ENCODE data around the gene RFX2. TPM values are rescaled to one million over a fixed set of nuclear protein-coding genes. Genes with fewer than 3 reads are reported as not detected.

The RFX2 gene
- total RNA-seq, 1 donor from 2014 or later, result 6.2 TPM

DNA sequence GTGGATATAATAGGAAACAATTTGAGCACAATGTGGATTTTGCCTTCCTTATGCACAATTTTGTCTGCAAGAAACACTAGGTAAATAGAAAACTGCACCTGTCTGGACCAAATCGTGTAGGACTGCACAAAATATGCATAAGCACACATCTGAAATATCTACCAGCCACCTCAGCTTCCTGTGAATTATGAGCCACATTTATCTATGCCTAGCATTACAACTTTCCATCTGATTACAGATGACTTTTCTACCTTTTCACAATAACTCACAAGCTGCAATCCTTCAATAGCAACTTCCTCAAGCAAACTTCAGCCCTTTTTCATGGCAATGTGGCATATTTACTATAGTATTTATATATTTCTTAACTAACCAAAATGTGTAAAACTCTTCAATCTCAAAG lies 5.7 kb upstream of the RFX2 start:
- H3K4me2 ChIP-seq, result no peak overlapping the region
- no peaks in the 10 kb centered on the region for H3K79me2 ChIP-seq (ENCODE audit: low read depth)
- H2AFZ ChIP-seq (replicated peaks), result no peak overlapping the region
- no peaks in the 10 kb centered on the region for H3K36me3 Mint-ChIP-seq
- H3K27me3 ChIP-seq, result peaks cover 15% of the 10 kb centered on the region
- H3K9me3 Mint-ChIP-seq, result peaks cover 21% of the 10 kb centered on the region
- H3K4me1 ChIP-seq, result no peaks in the 10 kb centered on the region
- H3K4me1 Mint-ChIP-seq, result peaks cover 3% of the 10 kb centered on the region
- no peak overlapping the region for H3K4me3 ChIP-seq
- no peaks in the 10 kb centered on the region for H4K20me1 ChIP-seq (ENCODE audit: low read depth)
- H3K27me3 Mint-ChIP-seq (ENCODE audit: insufficient read depth, low read depth), result peaks cover 2% of the 10 kb centered on the region
- peak overlapping the region; percentile 52 for H3K27ac Mint-ChIP-seq
- no peaks in the 10 kb centered on the region for H3K36me3 ChIP-seq
- H3K9me3 ChIP-seq (ENCODE audit: low read depth), result no peaks in the 10 kb centered on the region
- TF ChIP-seq, protein P1, sequence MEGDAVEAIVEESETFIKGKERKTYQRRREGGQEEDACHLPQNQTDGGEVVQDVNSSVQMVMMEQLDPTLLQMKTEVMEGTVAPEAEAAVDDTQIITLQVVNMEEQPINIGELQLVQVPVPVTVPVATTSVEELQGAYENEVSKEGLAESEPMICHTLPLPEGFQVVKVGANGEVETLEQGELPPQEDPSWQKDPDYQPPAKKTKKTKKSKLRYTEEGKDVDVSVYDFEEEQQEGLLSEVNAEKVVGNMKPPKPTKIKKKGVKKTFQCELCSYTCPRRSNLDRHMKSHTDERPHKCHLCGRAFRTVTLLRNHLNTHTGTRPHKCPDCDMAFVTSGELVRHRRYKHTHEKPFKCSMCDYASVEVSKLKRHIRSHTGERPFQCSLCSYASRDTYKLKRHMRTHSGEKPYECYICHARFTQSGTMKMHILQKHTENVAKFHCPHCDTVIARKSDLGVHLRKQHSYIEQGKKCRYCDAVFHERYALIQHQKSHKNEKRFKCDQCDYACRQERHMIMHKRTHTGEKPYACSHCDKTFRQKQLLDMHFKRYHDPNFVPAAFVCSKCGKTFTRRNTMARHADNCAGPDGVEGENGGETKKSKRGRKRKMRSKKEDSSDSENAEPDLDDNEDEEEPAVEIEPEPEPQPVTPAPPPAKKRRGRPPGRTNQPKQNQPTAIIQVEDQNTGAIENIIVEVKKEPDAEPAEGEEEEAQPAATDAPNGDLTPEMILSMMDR (IDR thresholded peaks at IDR 0.05), result no peak
- no peak for TF ChIP-seq EZH2phosphoT487 (IDR thresholded peaks at IDR 0.05)
- no peak for TF ChIP-seq EZH2 (IDR thresholded peaks at IDR 0.05)
- H3K9ac ChIP-seq, result no peak overlapping the region
- no peak for DNase-seq (ENCODE audit: low spot score)
- no peaks in the 10 kb centered on the region for H3F3A ChIP-seq (ENCODE audit: low read depth)
- H3K4me3 Mint-ChIP-seq, result no peak overlapping the region
- no peak overlapping the region for H3K27ac ChIP-seq

GRCh38 chr19:6113616-6114188 lies 3.4 kb upstream of the RFX2 start:
- H3K27me3 Mint-ChIP-seq (ENCODE audit: insufficient read depth, low read depth), result peaks cover 6% of the 10 kb centered on the region
- Histone ChIP-seq H3K4me1 (peaks cover 10% of the 10 kb centered on the region), H4K20me1 (ENCODE audit: low read depth) (no peaks in the 10 kb centered on the region), H3K9ac (no peak overlapping the region), H3F3A (ENCODE audit: low read depth) (peaks cover 10% of the 10 kb centered on the region), H3K4me3 (no peak overlapping the region), H3K36me3 (no peaks in the 10 kb centered on the region), H3K27ac (no peak overlapping the region), H3K79me2 (ENCODE audit: low read depth) (no peaks in the 10 kb centered on the region), H3K27me3 (peaks cover 31% of the 10 kb centered on the region), H3K4me2 (no peak overlapping the region), H2AFZ (replicated peaks) (no peak overlapping the region), H3K9me3 (ENCODE audit: low read depth) (no peaks in the 10 kb centered on the region)
- TF ChIP-seq EZH2phosphoT487 (IDR thresholded peaks at IDR 0.05), result no peak
- H3K36me3 Mint-ChIP-seq, result no peaks in the 10 kb centered on the region
- no peak for DNase-seq (ENCODE audit: low spot score)
- H3K4me1 Mint-ChIP-seq, result peaks cover 9% of the 10 kb centered on the region
- H3K9me3 Mint-ChIP-seq, result peaks cover 12% of the 10 kb centered on the region
- H3K27ac Mint-ChIP-seq, result no peak overlapping the region
- no peak overlapping the region for H3K4me3 Mint-ChIP-seq

GRCh38 chr19:6109947-6110346 lies 353 bp downstream of the RFX2 start:
- H4K20me1 ChIP-seq (ENCODE audit: low read depth), result no peaks in the 10 kb centered on the region
- Mint-ChIP-seq H3K4me3 (peak overlapping the region; percentile 98), H3K9me3 (peaks cover 8% of the 10 kb centered on the region), H3K4me1 (peaks cover 20% of the 10 kb centered on the region), H3K27me3 (ENCODE audit: insufficient read depth, low read depth) (peaks cover 9% of the 10 kb centered on the region), H3K27ac (peak overlapping the region; percentile 92), H3K36me3 (peaks cover 11% of the 10 kb centered on the region)
- no peak for DNase-seq (ENCODE audit: low spot score)
- no peak overlapping the region for H2AFZ ChIP-seq (replicated peaks)
- H3K79me2 ChIP-seq (ENCODE audit: low read depth), result no peaks in the 10 kb centered on the region
- H3K4me3 ChIP-seq, result peak overlapping the region; percentile 62
- H3K36me3 ChIP-seq, result no peaks in the 10 kb centered on the region
- peaks cover 10% of the 10 kb centered on the region for H3K4me1 ChIP-seq
- H3K27me3 ChIP-seq, result peaks cover 40% of the 10 kb centered on the region
- H3K9me3 ChIP-seq (ENCODE audit: low read depth), result no peaks in the 10 kb centered on the region
- H3F3A ChIP-seq (ENCODE audit: low read depth), result peaks cover 19% of the 10 kb centered on the region
- TF ChIP-seq, protein P1 (IDR thresholded peaks at IDR 0.05), result no peak
- no peak for TF ChIP-seq EZH2phosphoT487 (IDR thresholded peaks at IDR 0.05)
- TF ChIP-seq EZH2 (IDR thresholded peaks at IDR 0.05), result no peak
- H3K9ac ChIP-seq, result no peak overlapping the region
- H3K27ac ChIP-seq, result no peak overlapping the region
- peak overlapping the region; percentile 78 for H3K4me2 ChIP-seq
